Astrocyte of the hippocampus (primary cell): Measurements from ENCODE around the gene FSTL4.
"Not testable (repeated sequence)": the region's sequence is repeated elsewhere in the genome, so short reads cannot be mapped to it uniquely, and the experiment has no call there.

Experiments
- DNase-seq: peaks from one replicate; pipeline ENCODE4 v3.0.0; 2011; ENCODE audit warnings: low read depth, low spot score

FSTL4 gene

DNA sequence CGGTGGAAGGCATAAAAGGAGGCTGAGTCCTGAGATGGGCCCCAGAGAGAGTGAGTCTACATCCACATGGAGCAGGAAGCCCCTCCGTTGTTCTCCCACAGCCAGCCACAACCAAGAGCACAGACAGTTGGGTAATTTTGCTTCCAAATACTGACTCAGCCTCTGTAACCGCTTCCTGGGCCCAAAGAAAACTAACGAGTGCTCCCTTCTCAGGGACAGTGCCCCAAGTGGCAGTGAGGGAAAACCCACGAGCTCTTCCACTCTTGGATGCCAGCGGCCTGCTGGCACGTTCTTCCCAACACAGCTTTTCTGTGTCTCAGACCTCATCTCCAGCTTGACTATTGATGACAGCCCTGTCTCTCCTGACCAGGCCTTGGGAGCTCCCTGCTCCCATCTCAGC, 207.6 kb downstream of the FSTL4 start:
- DNase-seq = no peak

DNA sequence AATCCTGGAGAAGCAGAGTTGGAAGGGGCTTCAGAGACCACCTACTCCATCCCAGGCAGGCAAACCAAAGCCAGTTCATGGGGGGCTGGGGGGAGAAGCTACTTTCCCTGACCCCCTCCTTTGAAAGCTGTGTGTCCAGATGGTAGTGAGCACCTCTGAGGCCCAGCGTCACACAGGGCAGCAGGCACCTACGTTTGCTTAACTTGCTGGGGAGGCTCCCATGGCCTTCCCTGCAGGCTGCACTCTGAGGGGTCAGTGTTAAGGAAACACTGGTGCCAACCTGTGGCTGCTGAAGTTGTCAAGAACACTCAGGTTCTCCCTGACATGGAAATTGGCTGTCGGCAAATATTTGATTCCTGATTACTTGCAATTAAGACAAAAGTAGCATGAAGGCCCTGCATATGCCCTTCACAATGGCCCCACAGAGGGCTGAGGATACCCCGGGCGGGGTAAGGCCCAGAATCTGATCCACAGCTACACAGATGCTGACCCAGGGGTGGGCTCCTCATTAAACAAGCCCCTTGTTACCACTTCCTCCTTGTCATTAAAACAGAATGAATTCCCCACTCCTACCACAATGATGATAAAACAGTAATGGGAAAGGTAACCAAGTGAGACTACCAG, 208.5 kb downstream of the FSTL4 start:
- no peak for DNase-seq

DNA sequence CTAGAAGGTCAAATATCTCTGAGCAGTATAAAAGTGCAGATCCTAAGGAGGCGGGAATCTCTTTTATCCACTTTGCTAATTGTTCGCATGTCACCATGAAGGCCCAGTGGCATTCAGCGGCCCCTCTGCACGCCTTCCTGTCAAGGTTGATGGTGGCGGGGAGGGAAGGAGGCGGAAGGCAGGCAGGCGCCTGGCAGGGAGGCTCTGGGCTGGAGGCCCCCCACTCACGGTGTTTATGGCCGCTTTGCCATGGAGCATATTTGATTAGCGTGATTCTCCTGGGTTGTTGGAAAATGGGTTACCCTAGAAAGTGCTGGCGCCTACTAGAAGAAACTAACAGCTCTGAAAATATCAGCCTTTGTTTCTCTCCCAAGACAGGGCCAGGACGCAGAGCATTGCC, 209.6 kb downstream of the FSTL4 start:
- no peak for DNase-seq

DNA sequence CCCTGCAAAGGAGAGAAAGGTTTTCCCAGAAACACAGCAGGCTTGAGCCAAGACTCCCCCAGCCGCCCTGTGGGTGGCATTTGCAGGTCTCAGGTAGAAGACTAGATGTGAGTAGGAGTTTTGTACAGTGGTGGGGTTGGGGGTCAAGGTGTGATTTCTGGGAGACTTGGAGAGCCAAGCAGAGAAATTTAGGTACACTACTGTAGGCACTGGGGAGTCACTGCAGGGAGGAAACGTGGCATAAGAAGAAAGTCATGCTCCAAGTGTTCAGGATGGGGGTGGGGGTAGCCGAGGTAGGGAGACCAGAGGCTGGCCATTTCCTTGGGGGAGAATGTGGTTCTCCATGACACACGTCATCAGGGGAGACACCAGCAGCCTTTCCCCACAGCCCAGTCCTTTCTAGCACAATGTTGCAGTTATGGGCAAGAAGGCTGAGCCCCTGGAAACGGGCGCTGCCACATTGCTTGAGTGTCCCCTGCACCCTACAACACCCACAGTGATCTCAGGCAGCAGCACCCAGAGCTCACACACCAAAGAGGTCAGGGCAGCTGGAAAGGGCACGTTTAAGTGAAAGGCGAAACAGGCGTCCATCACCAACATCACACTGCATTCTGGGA, 210.5 kb downstream of the FSTL4 start:
- no peak for DNase-seq

DNA sequence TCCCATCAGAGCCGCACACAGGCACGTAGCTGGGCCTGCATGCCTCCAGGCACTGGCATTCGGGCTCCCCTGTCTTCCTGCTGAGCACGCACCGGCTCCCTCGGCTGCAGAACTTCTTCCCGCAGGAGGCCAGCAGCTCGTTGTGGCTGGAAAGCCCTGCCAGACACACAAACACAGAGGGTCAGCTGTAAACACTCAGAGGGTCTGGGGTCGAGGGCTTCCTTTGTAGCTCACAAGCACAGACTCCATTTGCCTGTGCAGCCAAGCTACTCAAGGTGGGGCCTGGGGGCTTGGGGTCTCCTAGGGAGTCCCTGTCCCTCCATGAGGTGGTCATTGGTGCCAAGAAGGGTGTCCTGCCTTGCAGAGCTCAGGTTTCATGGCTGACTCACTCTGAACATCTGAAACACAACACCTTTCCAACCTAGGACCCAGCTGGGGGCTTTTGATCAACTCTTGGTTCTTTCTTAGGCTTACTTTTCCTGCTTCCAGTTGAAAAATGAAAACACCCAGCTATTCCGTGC, 211.4 kb downstream of the FSTL4 start:
- no peak for DNase-seq

- DNase-seq = no peak
Measured at GRCh38 chr5:133400120-133400519, 212.2 kb downstream of the FSTL4 start.

GRCh38 chr5:133399247-133399891, 213.0 kb downstream of the FSTL4 start:
- no peak for DNase-seq

GRCh38 chr5:133398646-133399101, 213.7 kb downstream of the FSTL4 start:
- no peak for DNase-seq

DNA sequence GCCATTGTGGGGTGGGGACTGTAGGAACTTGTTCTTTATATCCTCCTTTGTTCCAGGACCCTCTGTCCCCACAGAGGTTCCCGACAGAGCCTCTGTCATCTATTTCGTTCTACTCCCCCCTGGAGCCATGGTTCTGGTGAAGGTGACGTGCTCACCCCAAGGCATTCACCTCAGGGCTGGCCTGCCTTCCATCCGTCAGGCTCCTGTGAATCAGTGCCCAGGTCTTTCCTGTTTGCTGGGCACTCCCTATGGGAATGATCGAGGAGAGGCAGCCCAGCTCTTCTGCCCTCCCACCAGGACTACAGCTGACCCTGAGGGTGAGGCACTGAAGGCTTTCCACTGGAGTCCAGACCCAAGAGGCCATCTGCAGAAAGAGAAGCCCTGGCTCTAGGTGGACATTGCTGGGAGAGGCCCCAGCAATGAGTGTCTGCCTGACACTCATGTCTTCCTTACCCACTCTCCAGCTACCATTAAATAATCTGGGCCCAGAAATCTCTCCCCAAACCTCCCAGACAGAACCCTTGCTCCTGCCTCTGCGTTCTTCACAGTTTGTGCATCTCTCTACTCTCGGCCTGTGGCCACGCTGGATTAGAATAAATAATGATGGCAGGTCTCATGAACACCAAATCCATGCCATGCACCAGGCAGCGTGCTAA, 214.2 kb downstream of the FSTL4 start:
- DNase-seq = no peak

DNA sequence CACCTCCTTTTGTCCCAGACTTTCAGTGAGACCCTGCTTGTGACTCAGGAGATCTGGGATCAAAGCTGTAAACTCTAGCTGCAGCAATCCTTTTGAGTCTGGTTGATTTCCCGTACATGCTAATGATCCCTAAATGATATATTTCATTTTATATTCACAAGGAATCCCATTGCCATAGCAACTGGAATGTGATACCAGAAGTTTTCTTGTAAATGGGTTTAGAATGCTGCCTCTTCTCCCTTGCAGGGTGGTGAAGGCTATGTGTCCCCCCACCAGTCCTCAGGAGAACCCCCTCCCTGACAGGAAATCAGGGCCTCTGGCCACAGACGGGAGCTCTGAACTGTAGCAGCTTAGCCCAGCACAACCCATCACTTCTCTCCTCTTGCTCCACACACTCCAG, 215.0 kb downstream of the FSTL4 start:
- DNase-seq = no peak

- DNase-seq = no peak
Measured at GRCh38 chr5:133396814-133397213, 215.5 kb downstream of the FSTL4 start.

GRCh38 chr5:133396187-133396741, 216.1 kb downstream of the FSTL4 start:
- DNase-seq = no peak

DNA sequence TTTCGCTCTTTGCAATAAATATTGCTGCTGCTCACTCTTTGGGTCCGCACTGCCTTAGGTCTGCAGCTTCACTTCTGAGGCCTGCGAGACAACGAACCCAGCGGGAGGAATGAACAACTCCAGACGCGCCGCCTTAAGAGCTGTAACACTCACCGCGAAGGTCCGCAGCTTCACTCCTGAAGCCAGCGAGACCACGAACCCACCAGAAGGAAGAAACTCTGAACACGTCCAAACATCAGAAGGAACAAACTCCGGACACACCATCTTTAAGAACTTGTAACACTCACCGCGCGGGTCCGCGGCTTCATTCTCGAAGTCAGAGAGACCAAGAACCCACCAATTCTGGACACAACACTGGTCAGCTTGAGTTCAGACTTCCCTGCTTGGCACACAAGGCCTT, 217.1 kb downstream of the FSTL4 start:
- not testable (repeated sequence) for DNase-seq

- DNase-seq = not testable (repeated sequence)
Measured at GRCh38 chr5:133394477-133394817, 217.9 kb downstream of the FSTL4 start.

- no peak for DNase-seq
Measured at GRCh38 chr5:133393776-133394476, 218.4 kb downstream of the FSTL4 start.

- no peak for DNase-seq
Measured at GRCh38 chr5:133392448-133392847, 219.9 kb downstream of the FSTL4 start.

DNA sequence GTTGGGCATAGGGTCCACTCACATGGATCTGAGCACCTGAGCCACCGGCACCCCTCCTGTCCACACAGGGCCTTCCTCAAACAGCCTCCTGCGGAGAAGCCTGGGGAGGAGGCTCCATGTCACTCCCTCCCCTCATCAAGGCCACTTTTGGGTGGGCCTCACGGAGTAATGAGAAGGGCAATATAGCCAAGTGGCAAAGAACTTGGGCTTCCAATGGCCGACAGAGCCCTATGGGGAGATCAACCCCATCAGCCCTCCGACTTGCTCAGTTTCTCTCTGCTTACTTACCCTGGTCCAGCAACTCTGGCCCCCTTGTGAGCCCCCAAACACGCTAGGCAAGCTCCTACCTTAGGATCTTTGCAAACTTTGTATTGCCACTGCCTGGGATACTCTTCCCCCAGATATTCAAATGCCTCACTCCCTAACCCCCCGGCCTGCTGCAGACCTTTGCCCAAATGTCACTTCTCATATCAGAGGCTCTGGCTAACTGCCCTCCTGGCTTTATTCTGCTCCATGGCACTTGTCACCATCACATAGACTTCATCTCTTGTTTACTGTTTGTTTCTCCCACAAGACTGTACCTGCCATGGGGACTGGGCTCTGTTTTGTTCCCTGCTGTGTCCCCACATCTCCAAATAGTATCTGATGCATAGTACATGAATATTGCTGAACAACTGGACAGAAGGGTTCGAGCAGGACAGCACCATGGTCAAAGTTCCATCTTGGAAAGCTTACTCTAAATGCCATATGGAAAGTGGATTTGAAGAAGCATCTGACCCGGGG, 220.8 kb downstream of the FSTL4 start:
- no peak for DNase-seq

- no peak for DNase-seq
Measured at GRCh38 chr5:133390416-133391353, 221.7 kb downstream of the FSTL4 start.

DNA sequence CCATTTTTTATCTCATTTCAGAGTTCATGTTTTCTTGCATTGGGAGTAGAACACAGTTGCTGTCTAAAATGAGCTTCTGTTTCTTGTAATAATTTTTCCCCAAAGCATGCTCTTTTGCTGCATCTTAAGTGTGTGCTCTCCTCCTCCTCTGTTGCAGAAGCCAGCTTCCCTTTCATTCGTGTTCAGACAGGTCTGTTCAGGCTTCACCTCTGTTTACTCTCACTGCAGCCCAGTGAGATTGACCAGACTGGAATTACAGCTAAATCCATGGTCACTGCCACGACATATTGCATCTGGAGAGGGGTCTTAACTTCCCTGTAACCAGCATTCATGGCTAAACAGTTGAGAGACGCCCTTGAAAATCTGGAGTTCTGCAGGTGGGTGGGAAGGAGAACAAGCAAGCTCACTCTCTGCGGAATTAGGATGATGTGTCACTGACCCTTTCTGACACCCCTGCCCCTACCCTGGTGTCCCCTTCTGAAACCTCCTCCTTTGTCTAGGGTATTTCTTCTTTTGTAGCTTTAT, 223.2 kb downstream of the FSTL4 start:
- no peak for DNase-seq
